ENCODE measurements around the gene FIGN. TPM values are rescaled to one million over a fixed set of nuclear protein-coding genes. Genes with fewer than 3 reads are reported as not detected.

The FIGN gene
- total RNA-seq, 1 experiment from 2014 or later, result 14.6 TPM

GRCh38 chr2:163785162-163785561 lies 49.4 kb upstream of the FIGN start:
- H3K79me1 ChIP-seq (ENCODE audit: insufficient read depth, low read depth, low read length, poor library complexity, severe bottlenecking), result no peaks in the 10 kb centered on the region
- Mint-ChIP-seq H3K27ac (no peak overlapping the region), H3K4me1 (no peaks in the 10 kb centered on the region), H3K36me3 (ENCODE audit: insufficient read depth in 1 of 3, low read depth in 3 of 3) (no peaks in the 10 kb centered on the region), H3K27me3 (ENCODE audit: low read depth) (no peaks in the 10 kb centered on the region), H3K9me3 (peaks cover 0 to 2% of the 10 kb centered on the region in 2 experiments; a peak in 1 of 5 replicates), H3K4me3 (no peak overlapping the region)
- H4K5ac ChIP-seq (ENCODE audit: insufficient read length, low read depth, low read length), result no peak overlapping the region
- H3K27me3 ChIP-seq (ENCODE audit: insufficient read depth, low read length), result no peaks in the 10 kb centered on the region
- H2BK15ac ChIP-seq (ENCODE audit: low read depth, low read length), result no peak overlapping the region
- H4K91ac ChIP-seq (ENCODE audit: insufficient read length, low read depth, low read length), result no peak overlapping the region
- no peak overlapping the region for H3K56ac ChIP-seq (ENCODE audit: insufficient read length, low read depth, low read length)
- H3K14ac ChIP-seq (ENCODE audit: insufficient read depth, low read length), result no peak overlapping the region
- no peak overlapping the region for H2AK5ac ChIP-seq (ENCODE audit: insufficient read length, low read length)
- H3T11ph ChIP-seq (ENCODE audit: low read length), result no peak overlapping the region
- no peak overlapping the region for H2AFZ ChIP-seq (ENCODE audit: low read length)
- H2BK12ac ChIP-seq (ENCODE audit: insufficient read length, low read depth, low read length), result no peak overlapping the region
- no peak overlapping the region for H2BK120ac ChIP-seq (ENCODE audit: low read depth, low read length, poor library complexity, severe bottlenecking)
- H2BK20ac ChIP-seq (ENCODE audit: low read depth, low read length, poor library complexity, severe bottlenecking), result no peak overlapping the region
- no peak overlapping the region for H3K4me2 ChIP-seq (ENCODE audit: insufficient read depth, insufficient read length, low read length)
- H3K4me1 ChIP-seq (ENCODE audit: insufficient read depth, low read length), result no peaks in the 10 kb centered on the region
- no peak for DNase-seq
- H3K9me3 ChIP-seq (ENCODE audit: control insufficient read depth, low read depth, low read length), result no peaks in the 10 kb centered on the region
- no peak overlapping the region for H3K18ac ChIP-seq (ENCODE audit: insufficient read length, low read depth, low read length)
- no peak for TF ChIP-seq CTCF (conservative IDR thresholded peaks at IDR 0.05)
- no peak overlapping the region for H4K8ac ChIP-seq (replicated peaks; ENCODE audit: insufficient read length, low read depth, low read length)
- H3K9ac ChIP-seq (ENCODE audit: extremely low read depth, insufficient read length, low read length), result no peak overlapping the region
- no peak overlapping the region for H3K23ac ChIP-seq (ENCODE audit: insufficient read length, low read depth, low read length)
- no peaks in the 10 kb centered on the region for H3K23me2 ChIP-seq (ENCODE audit: insufficient read length, low read depth, low read length, poor library complexity, severe bottlenecking)
- no peaks in the 10 kb centered on the region for H4K20me1 ChIP-seq (ENCODE audit: control insufficient read depth, insufficient read depth, insufficient read length)
- H3K79me2 ChIP-seq (ENCODE audit: insufficient read depth, low read length), result no peaks in the 10 kb centered on the region
- no peak overlapping the region for H2BK5ac ChIP-seq (ENCODE audit: insufficient read length, low read length)
- no CpG with 5 or more reads among the region's 3 CpGs for WGBS (ENCODE audit: extremely low coverage, insufficient read length, low lambda C conversion rate)
- H3K4ac ChIP-seq (ENCODE audit: low read depth, low read length), result no peak overlapping the region
- H3K27ac ChIP-seq (ENCODE audit: insufficient read length, low read depth, low read length), result no peak overlapping the region

Measured in H9 (cell line).